ENCODE measurements around the gene PLEKHA4. TPM values are rescaled to one million over a fixed set of nuclear protein-coding genes. Genes with fewer than 3 reads are reported as not detected.
"Not testable (repeated sequence)": the region's sequence is repeated elsewhere in the genome, so short reads cannot be mapped to it uniquely, and the experiment has no call there.

PLEKHA4 gene
- total RNA-seq, 2 donors from 2014 or later = 6.6 to 7.0 TPM

- TF ChIP-seq CTCF (conservative IDR thresholded peaks at IDR 0.05) = no peak
- no peak overlapping the region for H3K27ac Mint-ChIP-seq
- Histone ChIP-seq H3K27ac (ENCODE audit: low read depth, low read length) (no peak overlapping the region), H3K4me1 (ENCODE audit: control insufficient read depth, insufficient read depth, low read length) (no peaks in the 10 kb centered on the region), H3K36me3 (ENCODE audit: control insufficient read depth, insufficient read depth, low read length) (peaks cover 58% of the 10 kb centered on the region), H3K9me3 (ENCODE audit: control insufficient read depth, low read length) (no peaks in the 10 kb centered on the region), H3K9ac (ENCODE audit: extremely low read depth, low read length, poor library complexity, severe bottlenecking) (no peak overlapping the region), H3K4me3 (ENCODE audit: low read length) (no peak overlapping the region), H3K27me3 (ENCODE audit: control insufficient read depth, insufficient read depth, low read length, poor library complexity, severe bottlenecking) (no peaks in the 10 kb centered on the region)
- no peaks in the 10 kb centered on the region for H3K4me1 Mint-ChIP-seq
- no peak for DNase-seq
- H3K4me3 Mint-ChIP-seq = no peak overlapping the region
- no peaks in the 10 kb centered on the region for H3K9me3 Mint-ChIP-seq
- no peaks in the 10 kb centered on the region for H3K27me3 Mint-ChIP-seq (ENCODE audit: insufficient read depth)
- 95 to 100% methylated on average over 4 to 14 of the region's 14 CpGs for WGBS, 2 experiments (ENCODE audit: insufficient coverage in 1 of 2, insufficient read length in 1 of 2)
- peaks cover 66% of the 10 kb centered on the region for H3K36me3 Mint-ChIP-seq (ENCODE audit: low read depth)
Measured at GRCh38 chr19:48907671-48908070, 39.3 kb upstream of the PLEKHA4 start.

- H3K27ac ChIP-seq (ENCODE audit: low read depth, low read length) = no peak overlapping the region
- H3K9me3 ChIP-seq (ENCODE audit: control insufficient read depth, low read length) = no peaks in the 10 kb centered on the region
- H3K27me3 ChIP-seq (ENCODE audit: control insufficient read depth, insufficient read depth, low read length, poor library complexity, severe bottlenecking) = no peaks in the 10 kb centered on the region
- 91 to 97% methylated on average over 6 to 10 of the region's 10 CpGs for WGBS, 2 experiments (ENCODE audit: insufficient coverage in 1 of 2, insufficient read length in 1 of 2)
- peaks cover 55% of the 10 kb centered on the region for H3K36me3 ChIP-seq (ENCODE audit: control insufficient read depth, insufficient read depth, low read length)
- H3K4me1 Mint-ChIP-seq = no peaks in the 10 kb centered on the region
- no peaks in the 10 kb centered on the region for H3K27me3 Mint-ChIP-seq (ENCODE audit: insufficient read depth)
- H3K36me3 Mint-ChIP-seq (ENCODE audit: low read depth) = peaks cover 67% of the 10 kb centered on the region
- TF ChIP-seq CTCF (conservative IDR thresholded peaks at IDR 0.05) = no peak
- H3K4me1 ChIP-seq (ENCODE audit: control insufficient read depth, insufficient read depth, low read length) = no peaks in the 10 kb centered on the region
- no peak overlapping the region for H3K9ac ChIP-seq (ENCODE audit: extremely low read depth, low read length, poor library complexity, severe bottlenecking)
- no peaks in the 10 kb centered on the region for H3K9me3 Mint-ChIP-seq
- no peak overlapping the region for H3K27ac Mint-ChIP-seq
- no peak overlapping the region for H3K4me3 ChIP-seq (ENCODE audit: low read length)
- no peak for DNase-seq
- no peak overlapping the region for H3K4me3 Mint-ChIP-seq
Measured at GRCh38 chr19:48906324-48906723, 37.9 kb upstream of the PLEKHA4 start.

- WGBS, 2 experiments (ENCODE audit: insufficient coverage in 1 of 2, insufficient read length in 1 of 2) = 96 to 97% methylated on average over 7 to 10 of the region's 14 CpGs
- no peaks in the 10 kb centered on the region for H3K9me3 Mint-ChIP-seq
- H3K9ac ChIP-seq (ENCODE audit: extremely low read depth, low read length, poor library complexity, severe bottlenecking) = no peak overlapping the region
- no peaks in the 10 kb centered on the region for H3K4me1 ChIP-seq (ENCODE audit: control insufficient read depth, insufficient read depth, low read length)
- H3K9me3 ChIP-seq (ENCODE audit: control insufficient read depth, low read length) = no peaks in the 10 kb centered on the region
- H3K27ac Mint-ChIP-seq = no peak overlapping the region
- no peak overlapping the region for H3K4me3 Mint-ChIP-seq
- peaks cover 6% of the 10 kb centered on the region for H3K4me1 Mint-ChIP-seq
- peaks cover 49% of the 10 kb centered on the region for H3K36me3 ChIP-seq (ENCODE audit: control insufficient read depth, insufficient read depth, low read length)
- H3K36me3 Mint-ChIP-seq (ENCODE audit: low read depth) = peaks cover 62% of the 10 kb centered on the region
- no peak for TF ChIP-seq CTCF (conservative IDR thresholded peaks at IDR 0.05)
- no peaks in the 10 kb centered on the region for H3K27me3 Mint-ChIP-seq (ENCODE audit: insufficient read depth)
- no peak overlapping the region for H3K4me3 ChIP-seq (ENCODE audit: low read length)
- DNase-seq = no peak
- H3K27ac ChIP-seq (ENCODE audit: low read depth, low read length) = no peak overlapping the region
- H3K27me3 ChIP-seq (ENCODE audit: control insufficient read depth, insufficient read depth, low read length, poor library complexity, severe bottlenecking) = no peaks in the 10 kb centered on the region
Measured at GRCh38 chr19:48905664-48906063, 37.2 kb upstream of the PLEKHA4 start.

GRCh38 chr19:48903788-48904187, 35.4 kb upstream of the PLEKHA4 start:
- H3K27me3 ChIP-seq (ENCODE audit: control insufficient read depth, insufficient read depth, low read length, poor library complexity, severe bottlenecking); H3K27ac Mint-ChIP-seq; H3K9me3 Mint-ChIP-seq; H3K9ac ChIP-seq (ENCODE audit: extremely low read depth, low read length, poor library complexity, severe bottlenecking); H3K27ac ChIP-seq (ENCODE audit: low read depth, low read length); H3K4me3 ChIP-seq (ENCODE audit: low read length); H3K27me3 Mint-ChIP-seq (ENCODE audit: insufficient read depth); H3K4me3 Mint-ChIP-seq; DNase-seq; H3K4me1 Mint-ChIP-seq; H3K4me1 ChIP-seq (ENCODE audit: control insufficient read depth, insufficient read depth, low read length); H3K9me3 ChIP-seq (ENCODE audit: control insufficient read depth, low read length): not testable (repeated sequence)
- peaks cover 50% of the 10 kb centered on the region for H3K36me3 Mint-ChIP-seq (ENCODE audit: low read depth)
- peaks cover 40% of the 10 kb centered on the region for H3K36me3 ChIP-seq (ENCODE audit: control insufficient read depth, insufficient read depth, low read length)

- not testable (repeated sequence) for H3K27me3 Mint-ChIP-seq (ENCODE audit: insufficient read depth); H3K4me3 Mint-ChIP-seq; H3K9me3 Mint-ChIP-seq; H3K4me3 ChIP-seq (ENCODE audit: low read length); H3K27me3 ChIP-seq (ENCODE audit: control insufficient read depth, insufficient read depth, low read length, poor library complexity, severe bottlenecking); DNase-seq; H3K9ac ChIP-seq (ENCODE audit: extremely low read depth, low read length, poor library complexity, severe bottlenecking); H3K27ac ChIP-seq (ENCODE audit: low read depth, low read length); H3K27ac Mint-ChIP-seq; H3K4me1 ChIP-seq (ENCODE audit: control insufficient read depth, insufficient read depth, low read length); H3K9me3 ChIP-seq (ENCODE audit: control insufficient read depth, low read length); H3K4me1 Mint-ChIP-seq
- peaks cover 37% of the 10 kb centered on the region for H3K36me3 ChIP-seq (ENCODE audit: control insufficient read depth, insufficient read depth, low read length)
- 92 to 97% methylated on average over 6 to 7 of the region's 7 CpGs for WGBS, 2 experiments (ENCODE audit: insufficient coverage in 1 of 2, insufficient read length in 1 of 2)
- H3K36me3 Mint-ChIP-seq (ENCODE audit: low read depth) = peaks cover 38% of the 10 kb centered on the region
Measured at GRCh38 chr19:48902291-48902690, 33.9 kb upstream of the PLEKHA4 start.
